Cardiac fibroblast (primary cell): ENCODE results near the gene C9orf152.

ENCODE experiments used
- DNase-seq, 2 donors: peaks; one replicate each; pipeline versions ENCODE4 v3.0.0 to v3.0.0-alpha.2; 2010; ENCODE audit warnings: low read depth in 2 of 2
- H3K4me3 ChIP-seq, 2 donors: replicated peaks in 1 of 2; 1 replicate in 1 of 2; 2 replicates in 1 of 2; pipeline ENCODE4 v1.5.1; 2011; ENCODE audit warnings: low read depth in 2 of 2, low read length in 2 of 2, mild to moderate bottlenecking in 2 of 2, moderate library complexity in 1 of 2
- CTCF ChIP-seq: IDR thresholded peaks from one replicate; pipeline ENCODE4 v1.5.1; 2011; ENCODE audit warnings: low read depth, mild to moderate bottlenecking, low read length, inconsistent platforms

The C9orf152 gene

GRCh38 chr9:110168486-110168885, 39.5 kb downstream of the C9orf152 start:
- H3K4me3 ChIP-seq = no peak overlapping the region
- no peak for DNase-seq
- no peak for TF ChIP-seq CTCF

GRCh38 chr9:110161940-110162339, 46.0 kb downstream of the C9orf152 start:
- DNase-seq = no peak
- H3K4me3 ChIP-seq = no peak overlapping the region
- no peak for TF ChIP-seq CTCF

- DNase-seq = no peak
- TF ChIP-seq CTCF = no peak
- H3K4me3 ChIP-seq = no peak overlapping the region
Measured at GRCh38 chr9:110160685-110161084, 47.3 kb downstream of the C9orf152 start.

- H3K4me3 ChIP-seq = no peak overlapping the region
- TF ChIP-seq CTCF = no peak
- peak in 1 of 2 donors; percentile 75 for DNase-seq
Measured at GRCh38 chr9:110160123-110160522, 47.8 kb downstream of the C9orf152 start.

- no peak for DNase-seq
- no peak for TF ChIP-seq CTCF
- H3K4me3 ChIP-seq = no peak overlapping the region
Measured at GRCh38 chr9:110157823-110158664, 49.9 kb downstream of the C9orf152 start.

- H3K4me3 ChIP-seq = no peak overlapping the region
- DNase-seq = peak; percentile 59 to 78
- no peak for TF ChIP-seq CTCF
Measured at GRCh38 chr9:110156902-110157301, 51.1 kb downstream of the C9orf152 start.

- no peak for TF ChIP-seq CTCF
- H3K4me3 ChIP-seq = no peak overlapping the region
- DNase-seq = no peak
Measured at GRCh38 chr9:110156416-110156815, 51.5 kb downstream of the C9orf152 start.
